Caco-2 (cell line): ENCODE results near the gene PTPRN2. TPM values are rescaled to one million over a fixed set of nuclear protein-coding genes. Genes with fewer than 3 reads are reported as not detected.

Experiments
- BruUV-seq: library from RNA; stranded (reverse); fragments of 400-500 nt; replicated peaks from 2 replicates; lab custom pipeline; 2021; lab: Mats Ljungman, UMichigan
- CTCF ChIA-PET: fragments of 300-600 bp; sonication (Branson Sonifier 250); formaldehyde crosslinking; loops from one replicate; lab custom pipeline; 2022; ENCODE audit warnings: antibody characterized with exemption; lab: Charles Lee
- POLR2A ChIA-PET: fragments of 300-600 bp; sonication (Branson Sonifier 250); formaldehyde crosslinking; loops from one replicate; lab custom pipeline; 2022; ENCODE audit warnings: antibody characterized with exemption; lab: Charles Lee
- DNase-seq, 2 experiments: peaks; one replicate each; pipeline versions ENCODE4 v3.0.0 to v3.0.0-alpha.2; 2020 to 2022
- H3K27me3 ChIP-seq: replicated peaks from 2 replicates; pipeline ENCODE4 v1.6.0; 2011; ENCODE audit warnings: low read length; ENCODE audit not compliant: control insufficient read depth, insufficient read depth
- H3K36me3 ChIP-seq: 2 replicates; pipeline ENCODE4 v1.5.1; 2011; ENCODE audit warnings: low read length; ENCODE audit not compliant: control insufficient read depth, insufficient read depth
- H3K4me1 ChIP-seq: fragments of 250-450 bp; sonication (Bioruptor Pico); 2 replicates; pipeline ENCODE4 v1.5.1; 2020; ENCODE audit warnings: mild to moderate bottlenecking
- H3K4me3 ChIP-seq: 2 replicates; pipeline ENCODE4 v1.5.1; 2011; ENCODE audit warnings: low read depth, mild to moderate bottlenecking, control low read depth, low read length
- H3K9me3 ChIP-seq: fragments of 250-450 bp; sonication (Bioruptor Pico); 2 replicates; pipeline ENCODE4 v1.5.1; 2020; ENCODE audit warnings: mild to moderate bottlenecking, moderate library complexity
- H3K27ac Mint-ChIP-seq: one replicate; pipeline ENCODE4 v1.8.0; 2022; ENCODE audit warnings: mixed read lengths; ENCODE audit not compliant: unreplicated experiment
- H3K27me3 Mint-ChIP-seq: one replicate; pipeline ENCODE4 v1.8.0; 2022; ENCODE audit warnings: mixed read lengths; ENCODE audit not compliant: insufficient read depth, unreplicated experiment
- H3K36me3 Mint-ChIP-seq: one replicate; pipeline ENCODE4 v1.8.0; 2022; ENCODE audit warnings: mild to moderate bottlenecking, mixed read lengths; ENCODE audit not compliant: insufficient read depth, unreplicated experiment
- H3K4me1 Mint-ChIP-seq: one replicate; pipeline ENCODE4 v1.8.0; 2022; ENCODE audit warnings: low read depth, mixed read lengths; ENCODE audit not compliant: unreplicated experiment
- H3K4me3 Mint-ChIP-seq: one replicate; pipeline ENCODE4 v1.8.0; 2022; ENCODE audit warnings: mild to moderate bottlenecking, moderate library complexity, mixed read lengths; ENCODE audit not compliant: unreplicated experiment
- H3K9me3 Mint-ChIP-seq: one replicate; pipeline ENCODE4 v1.8.0; 2022; ENCODE audit warnings: mixed read lengths; ENCODE audit not compliant: unreplicated experiment
- intact Hi-C: fragments of 100-400 bp; cut with micrococcal nuclease; formaldehyde crosslinking; loops from one replicate; pipeline ENCODE4 v1.10.0; 2022; ENCODE audit not compliant: unreplicated experiment
- total RNA-seq: library from RNA; stranded (reverse); gene quantifications from 2 replicates; pipeline ENCODE4 v1.2.3, GENCODE V29; 2022
- TF ChIP-seq, protein P1 (sequence below), 2 experiments: fragments of 200-600 bp in 1 of 2; IDR thresholded peaks; 1 replicate in 1 of 2; 2 replicates in 1 of 2; pipeline versions ENCODE4 v1.5.1 to v1.8.0; 2011 to 2022; ENCODE audit warnings: antibody characterized with exemption in 1 of 2, control low read depth in 1 of 2, inconsistent platforms in 1 of 2, low read depth in 1 of 2, low read length in 1 of 2, mild to moderate bottlenecking in 1 of 2, moderate library complexity in 1 of 2; ENCODE audit not compliant: insufficient read depth in 1 of 2, severe bottlenecking in 1 of 2, unreplicated experiment in 1 of 2

PTPRN2 gene
- total RNA-seq, 1 experiment from 2014 or later, result 1.4 TPM

GRCh38 chr7:157743781-157744525 is 843.7 kb downstream of the PTPRN2 start:
- H3K27me3 ChIP-seq, result no peaks in the 10 kb centered on the region
- H3K36me3 Mint-ChIP-seq, result no peaks in the 10 kb centered on the region
- no TSS peak for BruUV-seq
- H3K27me3 Mint-ChIP-seq, result peaks cover 12% of the 10 kb centered on the region
- no peak overlapping the region for H3K27ac Mint-ChIP-seq
- no peaks in the 10 kb centered on the region for H3K9me3 ChIP-seq
- H3K4me1 Mint-ChIP-seq, result no peaks in the 10 kb centered on the region
- no peak overlapping the region for H3K4me3 Mint-ChIP-seq
- H3K36me3 ChIP-seq, result no peaks in the 10 kb centered on the region
- H3K4me3 ChIP-seq, result no peak overlapping the region
- no peak for DNase-seq
- CTCF ChIA-PET, result no interaction called here
- intact Hi-C loops, result no loop called here
- H3K4me1 ChIP-seq, result no peaks in the 10 kb centered on the region
- no peaks in the 10 kb centered on the region for H3K9me3 Mint-ChIP-seq
- POLR2A ChIA-PET, result no interaction called here
- TF ChIP-seq, protein P1, sequence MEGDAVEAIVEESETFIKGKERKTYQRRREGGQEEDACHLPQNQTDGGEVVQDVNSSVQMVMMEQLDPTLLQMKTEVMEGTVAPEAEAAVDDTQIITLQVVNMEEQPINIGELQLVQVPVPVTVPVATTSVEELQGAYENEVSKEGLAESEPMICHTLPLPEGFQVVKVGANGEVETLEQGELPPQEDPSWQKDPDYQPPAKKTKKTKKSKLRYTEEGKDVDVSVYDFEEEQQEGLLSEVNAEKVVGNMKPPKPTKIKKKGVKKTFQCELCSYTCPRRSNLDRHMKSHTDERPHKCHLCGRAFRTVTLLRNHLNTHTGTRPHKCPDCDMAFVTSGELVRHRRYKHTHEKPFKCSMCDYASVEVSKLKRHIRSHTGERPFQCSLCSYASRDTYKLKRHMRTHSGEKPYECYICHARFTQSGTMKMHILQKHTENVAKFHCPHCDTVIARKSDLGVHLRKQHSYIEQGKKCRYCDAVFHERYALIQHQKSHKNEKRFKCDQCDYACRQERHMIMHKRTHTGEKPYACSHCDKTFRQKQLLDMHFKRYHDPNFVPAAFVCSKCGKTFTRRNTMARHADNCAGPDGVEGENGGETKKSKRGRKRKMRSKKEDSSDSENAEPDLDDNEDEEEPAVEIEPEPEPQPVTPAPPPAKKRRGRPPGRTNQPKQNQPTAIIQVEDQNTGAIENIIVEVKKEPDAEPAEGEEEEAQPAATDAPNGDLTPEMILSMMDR (IDR thresholded peaks at IDR 0.05; ENCODE audit: insufficient read depth in 1 of 2, low read depth in 1 of 2, low read length in 1 of 2, severe bottlenecking in 1 of 2, unreplicated experiment in 1 of 2), result no peak

DNA sequence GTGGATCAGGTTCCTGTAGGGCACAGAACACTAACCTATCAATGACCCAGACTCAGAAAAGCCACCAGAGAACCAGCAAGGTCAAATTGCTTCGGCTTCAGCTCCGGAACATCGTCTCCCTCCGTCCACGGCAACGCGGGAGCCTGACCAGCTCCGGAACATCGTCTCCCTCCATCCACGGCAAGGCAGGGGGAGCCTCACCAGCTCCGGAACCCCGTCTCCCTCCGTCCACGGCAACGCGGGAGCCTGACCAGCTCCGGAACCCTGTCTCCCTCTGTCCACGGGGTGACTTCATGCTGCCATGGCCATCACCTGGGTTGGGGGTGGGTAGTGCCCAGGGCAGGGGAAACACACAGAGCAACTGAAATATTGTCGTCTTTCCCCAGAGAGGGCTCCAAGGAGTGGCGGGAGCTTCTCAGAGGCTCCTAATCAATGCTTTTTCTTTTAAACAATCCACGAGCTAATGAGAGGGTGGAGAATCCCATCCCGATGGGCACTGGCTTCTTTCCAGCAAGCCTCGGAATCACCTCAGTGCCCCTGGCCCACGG is 847.3 kb downstream of the PTPRN2 start:
- intact Hi-C loops, result no loop called here
- CTCF ChIA-PET, result no interaction called here
- H3K36me3 ChIP-seq, result no peaks in the 10 kb centered on the region
- peaks cover 17% of the 10 kb centered on the region for H3K27me3 Mint-ChIP-seq
- H3K36me3 Mint-ChIP-seq, result no peaks in the 10 kb centered on the region
- no peaks in the 10 kb centered on the region for H3K9me3 Mint-ChIP-seq
- H3K4me3 ChIP-seq, result no peak overlapping the region
- TF ChIP-seq, protein P1 (IDR thresholded peaks at IDR 0.05; ENCODE audit: insufficient read depth in 1 of 2, low read depth in 1 of 2, low read length in 1 of 2, severe bottlenecking in 1 of 2, unreplicated experiment in 1 of 2), result no peak
- BruUV-seq, result no TSS peak
- H3K4me3 Mint-ChIP-seq, result no peak overlapping the region
- no peak for DNase-seq
- H3K4me1 Mint-ChIP-seq, result no peaks in the 10 kb centered on the region
- no peaks in the 10 kb centered on the region for H3K27me3 ChIP-seq
- H3K4me1 ChIP-seq, result no peaks in the 10 kb centered on the region
- POLR2A ChIA-PET, result no interaction called here
- H3K9me3 ChIP-seq, result no peaks in the 10 kb centered on the region
- H3K27ac Mint-ChIP-seq, result no peak overlapping the region

- Mint-ChIP-seq H3K9me3 (no peaks in the 10 kb centered on the region), H3K27ac (no peak overlapping the region), H3K4me3 (no peak overlapping the region), H3K27me3 (peaks cover 17% of the 10 kb centered on the region), H3K36me3 (no peaks in the 10 kb centered on the region), H3K4me1 (no peaks in the 10 kb centered on the region)
- H3K27me3 ChIP-seq, result no peaks in the 10 kb centered on the region
- no peak overlapping the region for H3K4me3 ChIP-seq
- H3K9me3 ChIP-seq, result no peaks in the 10 kb centered on the region
- no peak for DNase-seq
- BruUV-seq, result no TSS peak
- no peaks in the 10 kb centered on the region for H3K4me1 ChIP-seq
- ChIA-PET POLR2A (no interaction called here), CTCF (no interaction called here)
- TF ChIP-seq, protein P1 (IDR thresholded peaks at IDR 0.05; ENCODE audit: insufficient read depth in 1 of 2, low read depth in 1 of 2, low read length in 1 of 2, severe bottlenecking in 1 of 2, unreplicated experiment in 1 of 2), result no peak
- H3K36me3 ChIP-seq, result no peaks in the 10 kb centered on the region
- intact Hi-C loops, result no loop called here
These were observed 848.0 kb downstream of the PTPRN2 start for GRCh38 chr7:157739650-157740049.
